ENCODE results near the gene LMX1A.

DNA sequence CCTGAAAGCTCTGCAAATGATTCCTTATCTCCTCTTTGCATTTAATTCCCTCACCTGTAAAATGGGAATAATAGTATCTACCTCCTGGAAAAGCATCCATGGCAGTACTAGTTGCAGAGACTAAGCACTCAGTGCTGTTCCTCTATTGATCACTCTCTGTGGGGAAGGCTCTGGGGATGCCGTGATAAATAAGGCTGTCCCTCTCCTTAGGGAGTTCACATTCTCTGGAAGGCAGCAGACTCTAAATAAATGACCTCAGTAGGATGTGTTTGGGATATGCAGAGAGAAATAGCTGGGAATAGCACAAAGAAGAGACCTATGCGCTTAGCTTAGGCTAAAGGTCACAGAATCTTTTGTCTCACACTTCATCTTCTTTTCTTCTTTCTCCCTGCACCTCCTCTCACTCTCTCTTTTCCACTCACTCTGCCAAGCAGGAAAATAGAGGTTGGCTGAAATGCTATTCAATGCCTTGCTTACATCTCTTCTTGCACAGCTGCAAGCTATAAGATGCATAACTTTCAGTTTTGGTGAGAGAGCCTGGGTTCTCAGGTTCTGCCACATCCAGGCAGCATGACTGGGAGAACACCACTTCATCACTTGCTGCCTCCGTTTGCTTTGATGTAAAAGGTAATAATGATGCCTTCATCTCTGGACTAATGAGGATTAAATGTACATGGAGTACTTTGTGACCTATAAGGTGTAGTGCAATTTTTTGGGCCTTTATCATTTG lies 101.5 kb downstream of the LMX1A start:
- TF ChIP-seq, protein P1, sequence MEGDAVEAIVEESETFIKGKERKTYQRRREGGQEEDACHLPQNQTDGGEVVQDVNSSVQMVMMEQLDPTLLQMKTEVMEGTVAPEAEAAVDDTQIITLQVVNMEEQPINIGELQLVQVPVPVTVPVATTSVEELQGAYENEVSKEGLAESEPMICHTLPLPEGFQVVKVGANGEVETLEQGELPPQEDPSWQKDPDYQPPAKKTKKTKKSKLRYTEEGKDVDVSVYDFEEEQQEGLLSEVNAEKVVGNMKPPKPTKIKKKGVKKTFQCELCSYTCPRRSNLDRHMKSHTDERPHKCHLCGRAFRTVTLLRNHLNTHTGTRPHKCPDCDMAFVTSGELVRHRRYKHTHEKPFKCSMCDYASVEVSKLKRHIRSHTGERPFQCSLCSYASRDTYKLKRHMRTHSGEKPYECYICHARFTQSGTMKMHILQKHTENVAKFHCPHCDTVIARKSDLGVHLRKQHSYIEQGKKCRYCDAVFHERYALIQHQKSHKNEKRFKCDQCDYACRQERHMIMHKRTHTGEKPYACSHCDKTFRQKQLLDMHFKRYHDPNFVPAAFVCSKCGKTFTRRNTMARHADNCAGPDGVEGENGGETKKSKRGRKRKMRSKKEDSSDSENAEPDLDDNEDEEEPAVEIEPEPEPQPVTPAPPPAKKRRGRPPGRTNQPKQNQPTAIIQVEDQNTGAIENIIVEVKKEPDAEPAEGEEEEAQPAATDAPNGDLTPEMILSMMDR (IDR thresholded peaks at IDR 0.05; ENCODE audit: insufficient read depth, low read length) = no peak
- TF ChIP-seq SPI1 (IDR thresholded peaks at IDR 0.05; ENCODE audit: borderline replicate concordance, low read depth) = no peak
